ENCODE data around the gene MEPCE. TPM values are rescaled to one million over a fixed set of nuclear protein-coding genes. Genes with fewer than 3 reads are reported as not detected.

MEPCE gene
- total and polyA plus RNA-seq, 2 of the 8 experiments (the other 6 are each of a cell fraction or from before 2014, with no cell fraction given), result 22.8 to 48.8 TPM

- WGBS, 2 experiments (ENCODE audit: extremely low coverage in 1 of 2, insufficient coverage in 1 of 2, insufficient read length in 1 of 2, insufficient replicate concordance in 2 of 2, low coverage in 1 of 2, low lambda C conversion rate in 2 of 2, missing lambda C conversion rate in 1 of 2), result 86% methylated on average over 11 of the region's 11 CpGs; no CpG with 5 or more reads in 1 of the 2 experiments
- no peak for FAIRE-seq
- POLR2A ChIA-PET (ENCODE audit: partially characterized antibody), result interaction anchor here (0.9 to 6.2 kb wide), 5 partner anchors 8 to 37 kb away, joined by 3 to 62 read pairs (median 5); partner anchors contain the start of genes MEPCE, TSC22D4 and ZCWPW1
- no peak for TF ChIP-seq SP4 (IDR thresholded peaks at IDR 0.05; ENCODE audit: low read length)
- TF ChIP-seq CREB1 (IDR thresholded peaks at IDR 0.05), result no peak
- TF ChIP-seq RXRA (IDR thresholded peaks at IDR 0.05; ENCODE audit: insufficient read depth, low read depth, low read length), result no peak
- TF ChIP-seq ATF3 (IDR thresholded peaks at IDR 0.05; ENCODE audit: insufficient read depth, low read depth, low read length), result no peak
- no peak for TF ChIP-seq CHD2 (IDR thresholded peaks at IDR 0.05; ENCODE audit: low read length)
- TF ChIP-seq SP1 (IDR thresholded peaks at IDR 0.05; ENCODE audit: low read depth, low read length), result no peak
- TF ChIP-seq GABPA (IDR thresholded peaks at IDR 0.05; ENCODE audit: borderline replicate concordance, insufficient read depth, low read length), result no peak
- TF ChIP-seq JUND (IDR thresholded peaks at IDR 0.05; ENCODE audit: low read length), result no peak
- no peak for TF ChIP-seq ASH2L (IDR thresholded peaks at IDR 0.05; ENCODE audit: low read length)
- no peak for TF ChIP-seq SIX5 (IDR thresholded peaks at IDR 0.05; ENCODE audit: low read depth, low read length)
- TF ChIP-seq RAD21 (IDR thresholded peaks at IDR 0.05 in 1 of 2, conservative IDR thresholded peaks at IDR 0.05 in 1 of 2; ENCODE audit: low read depth in 2 of 2, low read length in 2 of 2), result no peak
- no peak for TF ChIP-seq KDM4A (IDR thresholded peaks at IDR 0.05; ENCODE audit: low read depth, low read length, severe bottlenecking)
Observed at GRCh38 chr7:100441641-100442535, 12.3 kb downstream of the MEPCE start.

More at GRCh38 chr7:100441641-100442535, 12.3 kb downstream of the MEPCE start:
- H3K36me3 ChIP-seq (ENCODE audit: control insufficient read depth in 2 of 4, insufficient read depth in 4 of 4, low read length in 3 of 4), result no peaks in the 10 kb centered on the region
- peak overlapping the region; percentile 77; the same call in 1 of the 2 replicates for H2BK20ac ChIP-seq (ENCODE audit: low read length)
- no peaks in the 10 kb centered on the region for H3K79me2 ChIP-seq (ENCODE audit: control insufficient read depth in 1 of 2, insufficient read depth in 2 of 2, low read length in 2 of 2)
- H3K9me3 ChIP-seq (ENCODE audit: insufficient read depth in 2 of 2, low read depth in 1 of 2, low read length in 1 of 2), result no peaks in the 10 kb centered on the region
- no peak overlapping the region for H4K8ac ChIP-seq (ENCODE audit: extremely low read depth, insufficient read depth, low read length)
- no peak overlapping the region for H3K4ac ChIP-seq (replicated peaks; ENCODE audit: insufficient read length, low read depth, low read length)
- no peak overlapping the region for H3K4me3 ChIP-seq (ENCODE audit: extremely low read depth in 1 of 4, insufficient read depth in 2 of 4, low read depth in 3 of 4, low read length in 4 of 4)
- H3K9ac ChIP-seq (replicated peaks in 1 of 4; ENCODE audit: extremely low read depth in 1 of 4, low read depth in 3 of 4, low read length in 3 of 4), result no peak overlapping the region; a peak in 1 of 7 replicates
- DNase-seq (ENCODE audit: low read depth in 1 of 2, low spot score in 2 of 2), result no peak
- no peak overlapping the region for H3K23ac ChIP-seq (ENCODE audit: insufficient read length)
- peak overlapping the region; percentile 11; the same call in 1 of the 2 replicates for H2AK5ac ChIP-seq (ENCODE audit: low read depth, low read length)
- H3K27me3 ChIP-seq (replicated peaks in 1 of 4; ENCODE audit: control insufficient read depth in 3 of 4, extremely low read depth in 1 of 4, insufficient read depth in 3 of 4, low read length in 3 of 4), result no peaks in the 10 kb centered on the region
- H4K91ac ChIP-seq (replicated peaks; ENCODE audit: insufficient read length, low read length), result no peak overlapping the region
- no peak overlapping the region for H3K18ac ChIP-seq (ENCODE audit: extremely low read depth, low read length)
- H3K27ac ChIP-seq (ENCODE audit: low read depth, low read length), result no peak overlapping the region
- no peak overlapping the region for H3K14ac ChIP-seq (ENCODE audit: insufficient read length)
- H2BK12ac ChIP-seq (ENCODE audit: low read depth, low read length), result no peak overlapping the region
- peaks cover 0 to 5% (median 2%) of the 10 kb centered on the region in 4 experiments; a peak in 3 of 7 replicates for H3K4me1 ChIP-seq (replicated peaks in 1 of 4; ENCODE audit: control insufficient read depth in 3 of 4, insufficient read depth in 4 of 4, low read length in 3 of 4)
- H2BK120ac ChIP-seq (replicated peaks; ENCODE audit: low read depth, low read length), result no peak overlapping the region
- H3K4me2 ChIP-seq (ENCODE audit: insufficient read depth in 1 of 2, low read depth in 2 of 2, low read length in 2 of 2), result no peak overlapping the region
- H2BK5ac ChIP-seq (ENCODE audit: low read depth, low read length), result 0 out of 2 replicates have a peak overlapping the region, but pooled peaks have one; percentile 30
- CTCF ChIA-PET (ENCODE audit: partially characterized antibody), result interaction anchor here (0.7 to 3.6 kb wide), 6 partner anchors 8 to 118 kb away, joined by 3 to 19 read pairs (median 5); no protein-coding TSS in a partner anchor
- H4K5ac ChIP-seq (ENCODE audit: insufficient read length, low read depth, low read length), result no peak overlapping the region
- no peak overlapping the region for H3K56ac ChIP-seq (replicated peaks; ENCODE audit: insufficient read length, low read depth, low read length)
- no peaks in the 10 kb centered on the region for H3K23me2 ChIP-seq (ENCODE audit: low read depth, low read length)
- no peak overlapping the region for H2BK15ac ChIP-seq (ENCODE audit: low read length)
- H2AFZ ChIP-seq (ENCODE audit: low read length), result no peak overlapping the region
- H3K79me1 ChIP-seq (ENCODE audit: low read depth, low read length), result no peaks in the 10 kb centered on the region
- no peaks in the 10 kb centered on the region for H4K20me1 ChIP-seq (replicated peaks in 1 of 2; ENCODE audit: control insufficient read depth in 1 of 2, insufficient read depth in 2 of 2, low read length in 2 of 2)

All from H1 (cell line).